HG03378 (cell line): ENCODE data around the gene TM9SF4.

Source experiments
- ATAC-seq: cut with Tn5 transposase; IDR thresholded peaks from one replicate; pipeline ENCODE4 v1.9.1; 2021; ENCODE audit warnings: mild to moderate bottlenecking, moderate library complexity; ENCODE audit not compliant: unreplicated experiment

The TM9SF4 gene

GRCh38 chr20:32126919-32127318 lies 17.4 kb downstream of the TM9SF4 start:
- ATAC-seq: no peak

- ATAC-seq: no peak
Observed at GRCh38 chr20:32127347-32127746, 17.8 kb downstream of the TM9SF4 start.

DNA sequence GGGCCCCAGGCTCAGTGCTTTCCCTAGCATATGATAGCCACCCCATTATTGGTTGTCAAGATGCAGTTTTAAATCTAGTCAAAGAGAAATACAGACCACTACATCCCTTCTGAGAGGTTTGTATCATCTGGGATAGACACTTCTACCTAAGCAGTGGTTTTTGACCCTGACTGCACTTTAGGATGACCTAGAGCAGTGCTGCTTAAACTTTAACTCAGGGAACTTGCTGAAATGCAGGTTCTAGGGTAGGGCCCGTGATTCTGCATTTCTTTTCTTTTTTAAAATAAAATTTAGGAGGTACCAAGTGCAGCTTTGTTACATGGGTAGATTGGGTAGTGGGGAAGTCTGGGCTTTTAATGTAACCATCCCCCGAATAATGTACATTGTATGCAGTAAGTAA lies 18.7 kb downstream of the TM9SF4 start:
- ATAC-seq: no peak

GRCh38 chr20:32129863-32130262 lies 20.3 kb downstream of the TM9SF4 start:
- no peak for ATAC-seq

DNA sequence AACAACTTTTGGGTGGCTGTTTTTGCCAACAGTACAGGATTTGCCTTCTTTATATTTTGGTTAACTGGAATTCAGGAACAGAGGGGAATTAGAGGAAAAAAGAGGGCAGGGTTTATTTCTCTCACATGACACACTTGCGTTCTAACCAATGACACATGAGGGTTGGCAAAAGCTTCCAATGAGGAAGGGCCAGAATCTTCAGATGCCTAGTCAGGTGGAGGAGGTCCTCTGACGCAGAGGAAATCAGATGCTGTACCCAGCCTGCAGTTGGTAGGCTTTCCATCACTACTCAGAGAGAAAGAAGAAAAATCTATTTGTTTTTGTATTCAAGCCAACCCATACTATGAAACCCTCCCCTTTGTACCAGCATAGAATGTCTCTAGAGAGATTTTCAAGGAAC lies 20.8 kb downstream of the TM9SF4 start:
- no peak for ATAC-seq

GRCh38 chr20:32130965-32131364 lies 21.5 kb downstream of the TM9SF4 start:
- ATAC-seq: no peak

GRCh38 chr20:32132911-32133549 lies 23.5 kb downstream of the TM9SF4 start:
- ATAC-seq: peak; percentile 70

GRCh38 chr20:32134026-32134425 lies 24.5 kb downstream of the TM9SF4 start:
- ATAC-seq: no peak

GRCh38 chr20:32135983-32136515 lies 26.5 kb downstream of the TM9SF4 start:
- ATAC-seq: no peak

GRCh38 chr20:32138921-32139320 lies 29.4 kb downstream of the TM9SF4 start:
- no peak for ATAC-seq

DNA sequence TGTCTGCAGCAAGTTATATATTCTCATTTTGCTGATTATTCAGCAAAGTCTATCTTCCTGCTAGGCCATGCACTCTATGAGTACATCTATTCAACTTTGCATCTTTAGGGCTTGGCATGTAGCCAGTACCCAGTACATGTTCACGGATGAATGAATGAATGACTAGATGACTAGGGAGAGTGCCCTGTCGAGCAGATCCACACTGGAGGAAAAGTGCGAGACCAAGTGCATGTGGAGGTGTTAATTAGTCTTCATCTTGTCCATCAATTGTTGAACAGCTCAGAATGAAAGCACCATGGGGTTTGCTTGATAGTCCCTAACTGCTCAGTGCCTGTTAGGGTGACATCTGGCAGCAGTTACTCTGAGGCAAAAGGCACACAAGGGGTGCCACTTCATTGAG lies 30.4 kb downstream of the TM9SF4 start:
- ATAC-seq: no peak

- no peak for ATAC-seq
Observed at GRCh38 chr20:32140603-32141002, 31.1 kb downstream of the TM9SF4 start.

DNA sequence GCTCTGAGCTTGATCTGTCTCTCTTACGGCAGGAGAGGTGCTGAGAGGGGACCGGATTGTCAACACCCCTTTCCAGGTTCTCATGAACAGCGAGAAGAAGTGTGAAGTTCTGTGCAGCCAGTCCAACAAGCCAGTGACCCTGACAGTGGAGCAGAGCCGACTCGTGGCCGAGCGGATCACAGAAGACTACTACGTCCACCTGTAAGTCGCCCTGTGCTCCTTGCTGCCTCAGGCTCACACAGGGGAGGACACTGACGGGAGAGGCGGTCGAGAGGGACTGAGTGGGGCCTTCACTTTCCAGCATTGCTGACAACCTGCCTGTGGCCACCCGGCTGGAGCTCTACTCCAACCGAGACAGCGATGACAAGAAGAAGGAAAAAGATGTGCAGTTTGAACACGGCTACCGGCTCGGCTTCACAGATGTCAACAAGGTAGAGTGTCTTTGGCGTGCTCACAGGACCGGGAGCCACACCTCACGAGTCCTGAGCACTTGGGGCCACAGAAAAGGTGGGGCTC lies 32.0 kb downstream of the TM9SF4 start:
- no peak for ATAC-seq

GRCh38 chr20:32142088-32142487 lies 32.6 kb downstream of the TM9SF4 start:
- ATAC-seq: no peak

DNA sequence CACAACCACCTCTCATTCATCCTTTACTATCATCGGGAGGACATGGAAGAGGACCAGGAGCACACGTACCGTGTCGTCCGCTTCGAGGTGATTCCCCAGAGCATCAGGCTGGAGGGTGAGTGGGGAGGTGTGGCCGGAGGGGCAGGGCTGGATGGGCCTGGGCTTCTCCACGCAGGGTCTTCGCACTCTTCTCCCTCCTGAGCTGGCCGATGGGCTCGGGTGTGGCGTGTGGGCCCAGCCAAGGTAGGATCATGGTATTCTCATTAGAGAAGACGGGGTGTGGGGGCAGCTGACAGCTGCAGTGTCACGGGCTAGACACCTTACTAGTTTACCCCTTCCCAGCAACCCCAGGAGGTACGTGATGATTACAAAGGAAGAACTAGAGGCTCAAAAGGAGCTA lies 33.5 kb downstream of the TM9SF4 start:
- ATAC-seq: no peak

GRCh38 chr20:32144898-32145662 lies 35.6 kb downstream of the TM9SF4 start:
- no peak for ATAC-seq

DNA sequence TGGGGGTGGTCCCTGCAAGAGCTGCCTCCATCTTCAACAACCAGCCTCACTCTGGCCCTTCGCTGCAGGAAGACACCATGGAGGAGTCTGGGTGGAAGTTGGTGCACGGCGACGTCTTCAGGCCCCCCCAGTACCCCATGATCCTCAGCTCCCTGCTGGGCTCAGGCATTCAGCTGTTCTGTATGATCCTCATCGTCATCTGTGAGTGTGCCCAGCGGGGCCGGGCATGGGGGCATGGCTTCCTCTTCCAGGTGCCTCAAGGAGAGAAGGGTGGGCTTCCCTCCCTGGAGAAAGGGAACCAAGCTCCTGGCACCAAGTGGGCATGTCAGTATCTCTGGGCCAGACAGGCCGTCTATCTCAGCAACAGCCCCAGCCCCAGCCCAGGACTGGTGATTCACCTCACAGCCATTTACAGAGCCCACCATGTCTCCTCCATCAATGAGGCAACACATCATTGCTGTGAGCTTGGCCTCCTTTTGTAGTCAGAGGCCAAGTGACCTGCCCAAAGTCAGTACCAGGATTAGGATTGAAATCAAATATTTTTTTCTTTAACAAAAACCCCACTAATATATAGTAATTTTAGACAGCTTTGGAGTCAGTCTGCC lies 40.2 kb downstream of the TM9SF4 start:
- no peak for ATAC-seq

- no peak for ATAC-seq
Observed at GRCh38 chr20:32150291-32150848, 40.9 kb downstream of the TM9SF4 start.

GRCh38 chr20:32152421-32153155 lies 43.1 kb downstream of the TM9SF4 start:
- ATAC-seq: no peak

DNA sequence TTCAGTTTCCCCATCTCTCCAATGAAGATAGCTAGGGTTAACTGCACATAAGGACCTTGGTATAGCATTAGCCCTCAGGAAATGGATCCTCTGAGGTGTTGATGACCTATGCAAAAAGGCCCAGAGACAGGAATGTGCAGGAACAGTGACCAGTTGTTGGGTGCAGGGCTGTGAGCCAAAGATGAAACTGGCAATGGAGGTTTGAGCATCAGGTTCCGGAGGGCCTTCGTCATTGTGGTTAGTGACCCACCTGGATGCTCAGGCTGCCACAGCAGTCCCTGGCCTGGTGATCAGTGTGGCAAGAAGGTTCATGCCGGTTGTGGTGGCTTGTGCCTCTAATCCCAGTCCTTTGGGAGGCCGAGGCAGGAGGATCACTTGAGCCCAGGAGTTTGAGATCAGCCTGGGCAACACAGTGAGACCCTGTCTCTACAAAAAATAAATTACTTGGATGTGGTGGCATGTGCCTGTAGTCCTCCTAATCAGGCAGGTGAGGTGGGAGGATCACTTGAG lies 43.7 kb downstream of the TM9SF4 start:
- ATAC-seq: no peak
